Middle frontal gyrus (tissue), 1 donor: ENCODE results near the gene ATP5F1E.
"Not testable (repeated sequence)": the region's sequence is repeated elsewhere in the genome, so short reads cannot be mapped to it uniquely, and the experiment has no call there.

ENCODE experiments used
- DNase-seq: peaks from one replicate; pipeline ENCODE4 v3.0.0-alpha.2; 2015; ENCODE audit warnings: low spot score; ENCODE audit errors: extremely low spot score

Gene ATP5F1E

DNA sequence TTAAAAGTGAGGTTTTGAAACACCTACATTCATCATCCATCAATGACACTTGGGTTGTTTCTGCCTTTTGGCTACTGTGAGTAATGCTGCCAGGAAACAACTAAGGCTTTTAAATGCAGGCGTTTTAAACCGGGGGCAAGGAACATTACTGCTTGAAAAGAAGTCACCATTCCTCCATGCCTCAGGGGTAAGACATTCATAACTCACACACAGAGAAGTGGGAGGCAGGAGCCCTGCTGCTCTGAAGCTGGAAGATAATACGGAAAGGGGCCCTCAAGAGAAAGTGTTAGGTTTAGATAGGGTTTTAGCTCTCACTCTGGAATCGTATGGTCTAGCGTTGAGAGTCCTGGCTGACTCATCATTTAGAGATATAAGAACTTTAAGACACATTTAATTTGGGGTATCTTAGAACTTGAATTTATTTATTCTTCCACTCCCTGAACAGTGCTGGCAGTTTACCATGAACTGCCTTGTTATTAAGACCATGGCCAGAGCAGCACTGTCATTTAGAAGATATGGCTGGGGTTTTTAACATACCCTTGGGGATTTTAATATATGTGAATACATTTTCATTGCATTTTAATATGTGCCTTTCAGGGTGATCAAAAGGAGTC, 11.1 kb downstream of the ATP5F1E start:
- DNase-seq = no peak

DNA sequence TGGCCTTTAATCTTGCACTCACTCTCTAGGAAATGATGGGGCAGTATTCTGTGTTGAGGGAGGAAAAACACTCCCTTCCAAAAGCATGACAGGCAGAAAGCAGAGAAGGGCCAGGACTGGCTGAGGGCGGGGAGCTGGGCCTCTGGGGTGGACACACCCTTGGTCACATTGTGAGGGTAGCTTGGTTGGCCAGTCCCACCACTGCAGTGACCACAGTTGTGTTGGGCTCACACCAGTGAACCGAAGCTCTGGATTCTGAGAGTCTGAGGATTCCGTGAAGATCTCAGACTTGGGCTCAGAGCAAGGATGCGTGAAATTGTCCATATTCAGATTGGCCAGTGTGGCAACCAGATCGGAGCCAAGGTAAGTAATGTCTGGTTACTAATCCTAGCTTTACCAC, 12.9 kb downstream of the ATP5F1E start, which contains the start of gene TUBB1:
Gene TUBB1, plus strand, starts transcription at position 213 of the 400 bp plus-strand sequence. Its CDS starts 94 bp downstream, at position 307.
- DNase-seq = no peak

DNA sequence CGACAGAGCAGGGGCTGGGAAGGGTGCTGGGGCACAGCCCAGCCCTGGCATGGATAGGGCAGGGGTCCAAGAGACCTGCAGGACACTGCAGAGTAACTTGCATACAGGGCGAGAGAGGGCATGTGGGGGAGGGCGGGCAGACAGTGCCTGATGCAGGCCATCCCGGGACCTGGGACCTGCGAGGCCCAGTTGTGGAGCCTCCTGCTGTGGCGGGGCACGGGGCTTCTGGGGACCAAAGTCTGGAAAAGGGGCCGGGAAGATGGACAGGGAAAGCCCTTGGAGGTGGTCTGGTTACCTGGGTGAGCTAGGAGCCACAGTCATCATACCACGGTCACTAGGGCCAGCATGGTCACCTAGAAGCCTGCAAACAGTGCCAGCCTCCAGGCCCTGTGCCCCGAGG, 13.3 kb downstream of the ATP5F1E start:
- DNase-seq = no peak

DNA sequence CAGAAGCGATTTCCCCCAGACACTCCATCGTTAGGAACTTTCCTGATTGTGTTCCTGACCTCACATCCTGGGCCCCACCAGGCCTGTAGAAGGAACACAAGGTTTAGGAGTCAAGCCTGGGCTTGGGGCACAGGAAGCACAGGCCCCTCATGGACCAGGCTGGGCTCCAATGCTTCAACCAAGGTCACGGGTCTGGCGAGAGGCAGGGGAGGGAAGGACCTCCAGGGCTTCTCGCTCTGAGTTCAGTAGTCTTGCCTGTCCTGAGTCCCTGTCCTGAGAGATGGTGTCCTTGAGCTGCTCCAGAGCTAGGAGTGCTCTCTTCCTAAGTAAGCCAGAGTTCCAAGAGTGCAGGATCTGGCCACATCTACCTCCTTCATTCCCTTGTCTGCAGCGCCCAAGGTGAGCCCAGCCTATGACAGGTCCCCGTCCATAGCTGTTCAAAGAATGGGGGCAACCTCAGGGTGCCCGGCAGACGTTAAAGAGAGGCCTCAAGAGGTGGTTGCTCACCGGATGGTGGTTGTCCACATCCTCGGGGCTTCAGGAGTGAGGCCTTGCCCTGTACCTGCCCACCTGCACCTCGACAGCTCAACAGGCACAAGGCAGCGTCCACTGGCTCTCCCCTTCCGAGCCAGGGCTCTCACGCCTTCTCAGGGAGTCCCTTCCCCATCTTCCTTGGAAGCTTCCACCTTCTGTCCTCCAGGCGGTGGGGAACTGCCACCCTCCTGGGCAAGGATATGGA, 14.5 kb downstream of the ATP5F1E start:
- DNase-seq = no peak

DNA sequence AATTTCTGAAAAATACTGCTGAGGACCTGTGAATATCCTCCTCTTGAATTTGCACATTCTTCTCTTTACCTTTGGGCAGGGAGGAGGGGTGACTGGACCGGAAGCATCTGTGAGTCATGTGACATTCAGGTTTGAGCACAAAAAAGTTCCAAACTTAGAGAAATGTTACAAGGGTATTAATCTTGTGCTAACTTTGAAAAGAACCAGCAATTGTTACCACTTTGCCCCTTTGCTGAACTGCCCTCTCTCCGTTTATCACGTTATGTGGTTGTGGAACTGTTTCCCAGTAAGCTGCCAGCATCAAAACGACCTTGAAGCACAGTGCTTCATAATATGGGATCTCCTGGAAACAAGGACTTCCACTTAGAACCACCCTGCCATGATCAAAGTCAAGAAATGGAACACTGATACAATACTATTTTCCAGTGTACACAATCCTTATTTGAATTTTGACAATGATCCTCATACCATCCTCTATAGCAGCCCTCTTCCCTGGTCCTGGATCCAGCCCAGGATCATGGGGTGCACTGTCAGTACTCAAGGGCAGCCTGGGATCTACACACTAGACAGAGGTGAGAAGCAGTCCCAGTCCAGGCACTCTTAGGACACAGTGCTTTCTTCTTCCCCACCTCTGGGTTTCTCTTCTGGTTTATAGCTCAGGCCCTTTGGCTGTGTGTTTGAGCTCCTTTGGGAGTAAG, 15.2 kb downstream of the ATP5F1E start:
- no peak for DNase-seq

DNA sequence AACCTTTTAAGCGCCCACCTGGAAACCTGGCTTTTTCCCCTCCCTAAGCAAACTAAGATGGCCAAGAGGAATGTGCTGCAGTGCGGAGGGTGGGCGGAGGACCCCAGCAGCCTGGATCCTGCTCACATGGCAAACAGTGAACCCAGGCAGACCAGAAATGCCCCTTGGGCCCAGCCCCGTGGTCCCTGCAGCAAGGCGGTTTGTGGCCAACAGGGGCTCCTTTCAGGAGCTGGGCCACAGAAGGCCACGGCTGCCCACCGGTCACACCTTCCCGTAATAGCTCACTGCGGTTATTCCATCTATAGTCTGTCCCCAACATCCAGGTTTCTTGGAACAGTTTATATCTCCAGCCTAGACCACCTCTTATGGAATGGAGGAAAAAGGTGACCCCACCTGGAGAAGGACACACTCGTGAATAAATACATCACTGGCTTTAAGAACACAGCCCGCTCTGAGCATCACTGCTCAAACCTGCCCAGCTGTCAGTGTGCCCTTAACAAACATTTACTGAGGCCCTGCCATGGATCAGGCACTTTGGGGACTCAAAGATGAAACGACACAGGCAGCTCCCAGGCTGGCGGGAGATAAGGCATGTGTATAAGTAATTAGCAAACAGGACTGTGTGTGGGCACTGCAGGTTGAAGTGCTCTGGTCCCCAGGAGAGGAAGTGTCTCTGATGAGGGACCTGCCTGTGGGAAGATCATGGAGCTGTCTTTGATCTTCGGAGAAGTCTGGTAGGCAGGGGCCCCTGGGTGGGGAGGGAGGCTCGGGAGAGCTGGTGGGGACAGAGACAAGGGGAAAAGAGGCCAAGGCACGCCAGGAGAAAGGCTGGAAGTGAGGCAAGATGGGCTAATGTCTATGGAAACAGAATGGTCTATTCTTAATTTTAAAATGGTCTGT, 16.1 kb downstream of the ATP5F1E start:
- DNase-seq = no peak

DNA sequence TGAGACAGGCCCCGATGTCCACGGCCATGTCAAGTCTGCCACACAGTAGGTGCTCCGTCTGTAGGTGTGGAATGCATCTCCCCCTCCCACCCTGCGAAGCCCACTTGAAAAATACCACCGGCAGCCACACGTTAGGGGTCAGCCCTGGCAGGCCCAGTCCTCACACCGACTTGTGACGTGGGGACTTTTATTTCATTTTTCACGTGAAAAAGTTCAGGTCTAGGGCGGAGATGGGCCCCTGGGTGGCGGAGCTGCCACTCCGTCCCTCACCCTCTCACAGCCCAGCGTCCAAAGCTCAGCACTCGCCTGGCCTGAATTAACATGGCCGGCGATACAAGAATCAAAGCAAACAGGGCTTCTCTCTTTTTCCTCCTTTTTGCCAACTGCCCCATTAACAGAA, 16.7 kb downstream of the ATP5F1E start:
- no peak for DNase-seq

DNA sequence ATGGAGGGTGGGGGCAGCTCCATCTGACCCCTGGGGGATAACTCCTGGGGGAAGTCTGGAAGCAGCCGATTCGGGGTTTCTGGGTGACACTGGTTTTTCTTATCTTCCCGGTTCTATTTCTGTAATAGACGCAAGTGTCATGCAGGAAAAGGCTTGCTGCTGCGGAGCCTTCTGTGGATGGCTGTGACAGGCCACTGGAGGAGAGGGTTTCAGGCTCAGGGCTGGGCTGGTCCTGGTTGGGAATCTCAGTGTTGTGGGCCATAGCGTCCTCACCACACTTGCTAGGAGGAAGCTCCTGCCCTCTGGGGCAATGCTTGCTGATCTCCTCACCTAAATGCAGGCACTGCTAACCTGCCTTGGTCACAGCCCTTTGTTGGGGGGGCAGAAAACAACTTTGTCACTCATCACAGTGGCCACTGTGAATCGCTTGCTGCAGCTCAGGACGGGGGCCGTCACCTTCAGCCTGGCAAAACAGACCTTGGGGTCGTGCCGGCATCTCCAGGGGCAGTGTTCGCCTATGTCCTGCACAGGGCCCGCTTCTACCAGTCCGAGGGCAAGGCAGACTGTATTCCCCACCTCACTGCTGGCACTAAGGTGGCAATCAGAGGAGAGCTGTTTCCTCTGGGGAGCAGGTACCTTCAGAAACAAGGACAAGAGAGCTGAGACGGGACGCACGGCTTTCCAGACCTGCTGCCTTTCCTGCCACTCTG, 17.3 kb downstream of the ATP5F1E start:
- DNase-seq = no peak

DNA sequence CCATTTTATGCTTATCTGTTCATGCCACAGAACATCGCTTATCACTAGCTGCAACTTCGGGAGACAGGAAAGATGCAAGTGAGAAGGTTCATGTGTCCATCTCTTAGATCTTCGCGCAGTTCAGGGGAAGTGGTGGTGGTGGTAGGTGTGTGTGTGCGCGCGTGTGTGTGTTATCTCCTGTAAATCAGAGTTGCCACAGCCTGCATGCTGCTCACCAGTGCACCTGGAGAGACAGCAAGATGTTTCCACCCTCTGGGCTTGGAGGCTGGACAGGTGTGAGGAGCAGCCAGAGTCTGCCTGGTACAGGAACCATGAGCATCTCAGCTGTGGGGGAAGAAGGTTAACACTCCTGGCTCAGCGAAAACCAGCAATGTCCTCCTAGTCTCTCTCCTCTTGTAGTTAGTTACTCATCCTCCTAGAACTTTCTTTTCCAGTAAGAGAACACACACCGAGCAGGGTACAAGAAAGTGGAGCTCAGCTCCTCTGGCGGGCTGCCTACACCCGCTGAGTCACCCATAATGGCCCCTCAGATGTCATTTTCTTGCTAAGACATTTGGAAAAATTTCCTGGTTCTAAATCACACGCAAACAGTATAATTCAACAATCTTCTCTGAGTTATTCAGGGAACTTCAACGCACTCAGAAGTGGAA, 18.1 kb downstream of the ATP5F1E start:
- no peak for DNase-seq

DNA sequence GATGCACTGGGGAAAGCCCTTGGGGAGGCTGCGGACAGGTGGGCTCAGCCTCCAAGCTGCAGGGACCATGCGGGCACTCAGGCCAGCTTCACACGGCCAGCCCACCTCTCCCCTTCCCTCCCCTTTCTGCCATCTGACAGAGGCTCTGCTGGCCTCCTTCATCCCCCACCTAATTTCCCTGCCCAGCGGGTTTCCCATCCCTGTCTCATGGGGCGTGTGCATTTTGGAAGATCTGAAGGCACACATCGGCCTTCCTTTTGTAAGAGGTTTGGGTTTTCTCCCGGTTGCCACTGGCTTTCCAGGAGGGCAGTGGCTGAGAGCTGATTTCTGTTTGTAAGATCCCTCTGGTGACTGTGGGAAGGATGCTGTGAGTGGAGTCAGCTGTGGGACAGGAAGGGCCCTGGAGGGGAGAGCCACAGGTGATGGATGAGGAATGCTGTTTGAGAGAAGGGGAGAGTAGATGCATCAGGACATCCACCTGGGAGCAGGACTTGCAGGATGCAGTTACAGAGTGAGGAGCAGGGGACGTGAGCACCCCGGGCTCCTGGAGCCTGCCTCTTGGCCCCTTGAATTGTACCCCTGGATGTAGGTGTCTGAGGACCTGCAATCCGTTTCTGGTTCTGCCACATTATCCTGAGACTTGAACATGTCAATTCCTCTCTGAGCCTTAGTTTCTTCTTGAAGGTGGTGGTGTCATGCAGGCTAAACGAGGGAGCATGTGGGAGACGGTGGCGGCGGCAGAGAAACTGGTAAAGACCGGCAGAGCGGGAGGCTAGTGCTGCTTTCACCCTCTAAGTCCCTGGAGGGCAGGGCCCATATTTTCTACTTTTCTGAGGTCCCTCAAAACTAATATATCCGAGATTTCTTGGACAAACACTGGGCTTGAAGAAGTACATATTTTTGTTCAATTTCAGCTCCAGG, 18.8 kb downstream of the ATP5F1E start:
- DNase-seq = no peak

DNA sequence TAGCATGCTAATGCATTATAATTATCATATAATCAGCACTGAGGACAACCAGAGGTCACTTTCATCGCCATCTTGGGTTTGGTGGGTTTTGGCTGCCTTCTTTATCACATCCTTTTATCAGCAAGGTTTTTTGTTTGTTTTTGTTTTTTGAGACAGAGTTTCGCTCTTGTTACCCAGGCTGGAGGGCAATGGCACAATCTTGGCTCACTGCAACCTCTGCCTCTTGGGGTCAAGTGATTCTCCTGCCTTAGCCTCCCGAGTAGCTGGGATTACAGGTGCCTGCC, 20.3 kb downstream of the ATP5F1E start:
- DNase-seq = not testable (repeated sequence)

DNA sequence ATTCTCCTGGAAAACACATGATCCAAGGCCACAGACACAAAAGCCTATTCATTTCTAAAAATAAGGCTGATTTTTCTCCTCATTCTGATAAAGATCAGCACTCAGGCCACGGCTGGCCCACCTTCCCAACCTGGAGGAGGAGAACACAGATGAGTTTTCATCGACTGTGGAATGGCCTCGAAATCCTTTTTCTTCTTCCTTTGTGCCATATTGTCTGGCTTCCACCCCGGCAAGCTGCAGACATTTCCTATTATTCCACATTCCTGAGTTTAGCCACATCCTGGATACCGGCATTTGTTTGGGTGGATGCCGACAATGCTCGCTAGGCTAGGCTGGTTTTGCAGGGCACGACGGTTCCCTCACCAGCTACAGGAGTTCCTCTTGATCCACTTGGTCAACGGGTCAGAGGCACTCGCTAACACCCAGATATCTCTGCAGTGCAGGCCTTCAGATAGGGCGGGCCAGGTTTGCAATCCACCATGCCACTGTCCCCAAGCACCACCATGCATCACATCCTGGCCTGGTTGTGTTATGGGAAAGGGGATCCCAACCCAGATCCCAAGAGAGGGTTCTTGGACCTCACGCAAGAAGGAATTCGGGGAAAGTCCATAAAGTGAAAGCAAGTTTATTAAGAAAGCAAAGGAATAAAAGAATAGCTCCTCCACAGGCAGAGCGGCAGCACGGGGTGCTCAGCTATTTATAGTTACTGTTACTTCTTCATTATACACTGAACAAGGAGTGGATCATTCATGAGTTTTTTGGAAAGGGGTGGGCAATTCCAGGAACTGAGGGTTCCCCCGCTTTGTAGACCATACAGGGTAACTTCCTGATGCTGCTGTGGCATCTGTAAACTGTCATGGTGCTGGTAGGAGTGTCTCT, 20.9 kb downstream of the ATP5F1E start:
- no peak for DNase-seq

DNA sequence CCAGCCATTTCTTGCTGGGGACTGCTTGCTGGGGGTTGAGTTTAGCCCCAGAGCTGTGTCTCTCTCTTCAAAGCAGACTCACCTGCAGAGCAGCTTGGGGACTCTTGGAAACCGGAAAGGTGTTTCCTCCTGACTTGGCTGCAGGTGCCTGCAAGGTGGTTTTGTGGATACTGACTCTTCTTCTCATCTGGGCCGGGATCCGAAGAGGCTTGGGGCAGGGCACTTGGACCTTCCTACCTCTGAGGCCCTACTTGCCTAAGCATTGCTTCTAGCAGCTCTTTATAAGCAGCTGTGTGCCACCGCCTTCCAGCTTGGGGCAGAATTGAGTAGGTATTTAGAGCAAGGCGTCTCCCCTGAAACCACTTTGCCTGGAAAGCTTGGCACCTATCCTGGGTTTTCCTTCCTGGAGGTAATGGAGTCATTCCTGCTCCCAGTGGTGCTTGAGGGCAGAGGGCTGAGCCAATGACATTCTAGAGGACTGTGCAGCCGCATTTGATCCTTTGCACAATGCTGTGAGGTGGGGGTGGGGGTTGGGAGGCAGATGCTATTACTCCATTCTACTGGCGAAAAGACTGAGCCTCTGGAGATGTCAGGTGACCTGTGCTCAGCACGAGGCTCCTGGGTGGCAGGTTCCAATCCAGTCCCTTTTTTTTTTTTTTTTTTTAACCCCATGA, 21.7 kb downstream of the ATP5F1E start:
- DNase-seq = no peak

DNA sequence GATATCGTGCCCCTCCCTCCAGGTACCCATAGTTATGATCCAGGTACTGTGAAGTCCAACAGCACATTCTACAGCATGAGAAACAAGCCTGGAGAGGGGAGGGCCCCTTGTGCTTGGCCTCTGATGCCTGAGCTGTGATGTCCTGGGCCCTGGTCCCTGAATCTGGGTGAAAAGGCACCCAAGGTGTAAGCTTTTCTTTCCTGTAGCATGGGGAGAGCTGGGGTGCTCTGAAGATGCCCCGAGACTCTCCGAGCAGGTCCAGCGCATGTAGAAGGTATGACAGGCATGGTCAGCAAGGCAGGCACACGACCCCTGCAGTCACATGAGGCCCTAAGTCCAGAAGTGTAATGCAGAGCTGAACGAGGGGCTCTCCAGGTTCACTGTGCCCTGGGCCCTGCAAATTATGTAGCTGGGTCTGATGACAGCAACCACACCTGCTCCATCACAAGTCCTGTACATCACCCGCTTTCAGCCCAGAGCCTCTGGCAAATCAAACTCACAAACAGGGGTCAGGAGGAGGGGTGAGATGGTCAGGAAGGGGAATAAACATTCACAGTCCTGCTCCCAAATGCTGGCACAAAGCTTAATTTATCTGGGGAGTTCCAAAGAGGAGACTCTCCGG, 23.3 kb downstream of the ATP5F1E start:
- DNase-seq = no peak

DNA sequence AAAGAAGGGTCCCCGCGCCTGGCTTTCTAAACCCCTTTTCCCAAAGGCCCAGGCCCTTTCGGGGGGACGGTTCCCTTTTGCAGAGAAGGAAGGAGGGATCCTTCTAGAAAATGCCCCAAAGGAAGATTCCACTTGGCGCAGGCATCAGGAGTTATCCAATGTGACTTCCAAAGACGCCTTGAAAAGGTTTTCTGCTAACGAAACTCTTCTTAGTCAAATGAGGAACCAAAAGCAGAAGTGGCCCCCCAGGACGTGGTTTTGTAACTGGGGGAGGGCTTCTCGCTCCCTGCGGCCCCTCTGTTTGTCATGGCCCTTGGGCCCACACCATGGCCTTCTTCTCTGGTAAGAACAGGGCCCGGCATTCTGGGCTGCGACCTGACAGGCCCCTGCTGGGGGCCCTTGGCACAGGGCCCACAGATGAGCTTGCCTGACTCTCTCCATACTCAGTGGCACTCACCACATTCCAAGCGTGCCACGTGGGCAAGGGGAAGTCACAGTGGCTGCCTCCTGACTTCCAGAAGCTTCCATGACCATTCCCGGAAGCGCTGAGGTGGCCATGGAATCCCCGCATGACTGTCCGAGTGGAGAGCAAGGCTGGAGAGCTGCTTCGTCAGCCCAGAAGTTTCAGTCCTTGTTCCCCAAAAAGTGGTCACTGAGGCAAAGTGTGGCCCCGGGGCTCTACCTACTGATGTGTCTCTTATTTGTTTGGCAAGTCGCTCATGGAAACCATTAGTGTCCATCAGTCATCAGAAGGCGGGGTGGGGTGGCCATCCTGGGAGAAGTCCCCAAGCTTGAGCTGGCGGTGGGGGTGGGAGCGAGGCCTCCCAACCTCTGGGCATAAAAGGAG, 24.2 kb downstream of the ATP5F1E start:
- DNase-seq = no peak

DNA sequence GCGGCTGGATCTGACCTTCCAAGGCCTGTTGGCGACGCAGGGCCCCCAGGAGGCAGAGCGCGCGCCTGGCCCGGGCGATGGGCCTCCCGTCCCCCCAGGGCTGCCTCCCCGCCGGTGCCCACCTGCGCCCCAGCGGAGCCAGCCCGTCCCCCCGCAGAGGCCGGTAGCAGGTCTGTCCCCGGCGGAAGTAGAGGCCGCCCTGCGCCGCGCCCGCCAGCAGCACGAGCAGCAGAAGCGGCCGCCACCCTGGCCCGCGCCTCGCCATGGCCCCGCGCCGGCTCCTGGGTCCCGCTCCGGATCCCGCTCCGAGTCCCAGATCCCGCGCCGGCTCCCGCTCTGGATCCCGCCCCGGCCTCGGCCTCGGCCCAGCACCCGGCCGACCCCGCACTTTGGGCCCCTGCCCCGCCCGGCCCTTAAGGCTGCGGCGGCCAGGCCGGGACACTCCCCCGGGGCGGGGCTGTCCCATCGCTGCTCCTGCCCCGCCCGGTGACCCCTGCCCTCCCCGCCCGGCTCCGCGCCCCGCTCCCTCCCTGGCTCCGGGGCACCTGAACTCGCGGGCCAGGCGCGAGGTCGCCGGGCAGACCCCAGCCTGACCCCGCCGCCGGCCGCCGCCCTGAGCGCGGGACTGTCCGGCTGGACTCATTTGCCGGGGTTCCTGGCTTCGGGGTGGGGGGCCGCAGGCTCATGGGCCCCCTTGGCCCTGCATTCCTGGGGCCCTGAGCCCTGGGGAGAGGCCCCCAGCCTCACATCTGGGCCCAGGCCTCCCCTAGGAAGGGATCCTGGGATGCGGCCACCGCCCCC, 25.1 kb downstream of the ATP5F1E start, which contains the start of gene CTSZ:
Gene CTSZ, minus strand, starts transcription at position 391 of the 801 bp plus-strand sequence. Its CDS starts 126 bp downstream, at position 265.
- no peak for DNase-seq
